ENCODE measurements around the gene DNAL1. TPM values are rescaled to one million over a fixed set of nuclear protein-coding genes. Genes with fewer than 3 reads are reported as not detected.

Gene DNAL1
- total and polyA plus RNA-seq, 2 experiments from 2014 or later = 6.0 to 6.9 TPM

DNA sequence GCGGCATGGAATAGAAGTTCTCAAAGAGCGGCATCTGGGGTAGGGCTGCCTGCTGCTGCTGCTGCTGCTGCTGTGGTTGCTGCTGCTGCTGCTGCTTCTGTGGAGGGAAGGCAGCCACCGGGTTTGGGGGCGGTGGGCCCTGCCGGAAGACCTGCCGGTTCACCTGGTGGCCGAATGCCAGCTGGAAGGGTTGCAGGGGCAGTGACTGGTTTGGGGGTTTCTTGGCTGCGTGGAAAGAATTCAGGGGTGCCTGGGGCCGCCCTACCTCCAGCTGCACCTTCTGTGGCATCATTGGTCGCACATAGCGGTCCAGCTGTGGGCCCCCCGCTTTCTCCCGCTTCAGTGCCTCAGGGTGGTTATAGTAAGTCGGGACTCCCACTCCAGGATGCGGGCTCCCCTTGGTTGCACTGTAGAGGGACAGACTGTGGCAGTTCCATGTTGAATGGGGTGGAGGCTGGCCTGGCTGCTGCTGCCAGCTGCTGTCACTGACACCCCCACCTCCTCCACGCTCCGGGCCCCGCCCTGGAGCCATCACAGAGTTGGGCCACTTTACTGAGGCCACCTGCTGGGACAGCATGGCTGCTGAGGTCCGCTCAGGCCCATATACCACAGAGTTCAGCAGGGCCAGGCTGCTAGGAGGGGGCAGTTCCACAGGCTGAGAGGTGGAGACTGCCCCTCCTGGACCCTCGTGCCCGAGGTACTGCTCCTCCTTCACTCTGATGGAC, 94.5 kb downstream of the DNAL1 start:
- H3K36me3 ChIP-seq (replicated peaks; ENCODE audit: insufficient read depth, low read depth) = no peaks in the 10 kb centered on the region

DNA sequence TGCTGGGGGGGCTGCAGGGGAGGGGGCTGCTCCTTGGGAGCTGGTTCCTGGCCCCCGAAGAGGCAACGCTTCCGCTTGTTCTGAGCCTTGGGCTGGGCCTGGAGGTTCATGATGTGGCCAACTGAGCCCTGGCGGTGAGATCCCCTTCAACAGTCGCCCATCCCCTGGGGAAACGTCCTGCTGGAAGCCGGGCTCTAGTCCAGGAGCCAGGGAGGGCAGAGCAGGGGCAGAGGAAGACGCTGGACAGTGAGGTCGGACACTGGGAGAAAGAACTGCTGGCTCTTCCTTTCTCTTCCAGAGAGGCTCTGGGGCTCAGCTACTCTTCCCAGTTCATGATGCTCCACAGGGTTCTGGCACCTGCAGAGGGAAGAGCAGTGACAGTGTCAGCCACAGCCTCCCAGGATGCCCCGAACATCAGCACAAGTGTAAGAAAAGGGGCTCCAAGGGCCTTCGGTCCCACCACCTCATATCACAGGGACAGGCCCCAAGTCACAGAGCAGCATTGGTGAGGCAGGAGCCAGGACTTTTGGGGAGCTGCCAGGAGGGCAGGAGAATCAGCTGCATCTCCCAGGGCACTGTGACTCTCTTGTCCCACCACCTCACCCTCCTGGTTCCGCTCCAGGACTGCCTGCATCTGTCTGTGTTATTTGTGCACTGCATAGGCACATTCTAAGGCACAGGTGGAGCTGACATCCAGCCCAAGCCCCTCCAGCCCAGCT, 95.3 kb downstream of the DNAL1 start:
- H3K4me2 ChIP-seq = peak overlapping the region; percentile 70
- no peaks in the 10 kb centered on the region for H3K9me3 ChIP-seq (ENCODE audit: low read depth)
- peaks cover 67% of the 10 kb centered on the region for H4K20me1 ChIP-seq (ENCODE audit: insufficient read depth, poor library complexity, severe bottlenecking)
- H3K27ac ChIP-seq = peak overlapping the region; percentile 94
- no peaks in the 10 kb centered on the region for H3K36me3 ChIP-seq (replicated peaks; ENCODE audit: insufficient read depth, low read depth)
- peaks cover 52% of the 10 kb centered on the region for H3K4me1 ChIP-seq (ENCODE audit: insufficient read depth)
- TF ChIP-seq EZH2 (IDR thresholded peaks at IDR 0.05; ENCODE audit: borderline replicate concordance) = no peak
- peak; percentile 7 for DNase-seq (ENCODE audit: low spot score)
- no peaks in the 10 kb centered on the region for H3K9me2 ChIP-seq (replicated peaks; ENCODE audit: insufficient read depth)
- H3K79me2 ChIP-seq = peaks cover 88% of the 10 kb centered on the region
- H3K27me3 ChIP-seq = no peaks in the 10 kb centered on the region
- no peak overlapping the region for H3K4me3 ChIP-seq
- WGBS (ENCODE audit: low lambda C conversion rate, missing lambda C conversion rate) = 87% methylated on average over 12 of the region's 12 CpGs
- H2AFZ ChIP-seq = no peak overlapping the region

More for the DNA sequence above, 94.5 kb downstream of the DNAL1 start:
- Histone ChIP-seq H3K27me3 (no peaks in the 10 kb centered on the region), H3K27ac (peak overlapping the region; percentile 94), H3K4me2 (no peak overlapping the region), H3K79me2 (peaks cover 88% of the 10 kb centered on the region), H3K4me1 (ENCODE audit: insufficient read depth) (peaks cover 45% of the 10 kb centered on the region), H3K4me3 (no peak overlapping the region), H2AFZ (no peak overlapping the region), H3K9me3 (ENCODE audit: low read depth) (no peaks in the 10 kb centered on the region), H4K20me1 (ENCODE audit: insufficient read depth, poor library complexity, severe bottlenecking) (peaks cover 60% of the 10 kb centered on the region), H3K9me2 (replicated peaks; ENCODE audit: insufficient read depth) (no peaks in the 10 kb centered on the region)
- 93% methylated on average over 21 of the region's 21 CpGs for WGBS (ENCODE audit: low lambda C conversion rate, missing lambda C conversion rate)
- DNase-seq (ENCODE audit: low spot score) = peak; percentile 15
- TF ChIP-seq EZH2 (IDR thresholded peaks at IDR 0.05; ENCODE audit: borderline replicate concordance) (no peak), EZH2phosphoT487 (IDR thresholded peaks at IDR 0.05; ENCODE audit: low read depth, severe bottlenecking, unreplicated experiment) (no peak)
- TF ChIP-seq, protein P1, sequence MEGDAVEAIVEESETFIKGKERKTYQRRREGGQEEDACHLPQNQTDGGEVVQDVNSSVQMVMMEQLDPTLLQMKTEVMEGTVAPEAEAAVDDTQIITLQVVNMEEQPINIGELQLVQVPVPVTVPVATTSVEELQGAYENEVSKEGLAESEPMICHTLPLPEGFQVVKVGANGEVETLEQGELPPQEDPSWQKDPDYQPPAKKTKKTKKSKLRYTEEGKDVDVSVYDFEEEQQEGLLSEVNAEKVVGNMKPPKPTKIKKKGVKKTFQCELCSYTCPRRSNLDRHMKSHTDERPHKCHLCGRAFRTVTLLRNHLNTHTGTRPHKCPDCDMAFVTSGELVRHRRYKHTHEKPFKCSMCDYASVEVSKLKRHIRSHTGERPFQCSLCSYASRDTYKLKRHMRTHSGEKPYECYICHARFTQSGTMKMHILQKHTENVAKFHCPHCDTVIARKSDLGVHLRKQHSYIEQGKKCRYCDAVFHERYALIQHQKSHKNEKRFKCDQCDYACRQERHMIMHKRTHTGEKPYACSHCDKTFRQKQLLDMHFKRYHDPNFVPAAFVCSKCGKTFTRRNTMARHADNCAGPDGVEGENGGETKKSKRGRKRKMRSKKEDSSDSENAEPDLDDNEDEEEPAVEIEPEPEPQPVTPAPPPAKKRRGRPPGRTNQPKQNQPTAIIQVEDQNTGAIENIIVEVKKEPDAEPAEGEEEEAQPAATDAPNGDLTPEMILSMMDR (IDR thresholded peaks at IDR 0.05; ENCODE audit: poor library complexity) = no peak

DNA sequence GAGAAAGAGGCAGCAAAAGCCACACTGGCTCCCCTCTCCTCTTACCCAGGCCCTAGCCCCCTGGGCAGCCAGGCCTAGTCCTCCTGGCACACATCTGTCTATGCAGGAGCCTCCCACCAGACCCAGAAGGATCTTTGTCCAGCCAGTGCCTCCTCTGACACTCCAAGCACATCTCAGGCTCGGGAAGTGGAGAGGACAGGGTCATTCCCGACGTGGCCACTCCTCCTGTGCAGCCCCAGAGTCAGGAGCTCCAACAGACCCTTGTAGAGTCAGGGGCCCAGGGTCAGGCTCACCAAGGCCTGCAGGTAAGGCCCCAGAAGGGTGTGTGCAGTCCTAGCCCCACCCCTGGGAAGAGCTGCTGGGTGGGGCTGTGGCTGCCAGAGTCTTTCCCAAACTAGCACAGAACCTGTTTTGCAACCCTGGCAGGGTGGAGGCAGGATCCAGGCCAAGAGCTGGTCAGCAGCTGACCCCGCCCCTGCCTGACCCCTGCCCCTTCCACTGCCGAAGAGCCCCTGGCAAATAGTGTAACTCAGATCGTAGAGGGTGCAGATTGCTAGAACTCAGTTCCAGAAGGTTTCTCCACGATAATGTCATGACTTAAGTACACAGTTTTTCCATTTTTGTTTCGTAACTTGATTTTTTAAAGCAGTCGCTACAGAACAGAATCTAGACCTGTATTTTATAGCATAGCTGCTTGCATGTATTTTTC, 96.0 kb downstream of the DNAL1 start:
- Histone ChIP-seq H3K36me3 (replicated peaks; ENCODE audit: insufficient read depth, low read depth) (no peaks in the 10 kb centered on the region), H3K27ac (peak overlapping the region; percentile 94), H4K20me1 (ENCODE audit: insufficient read depth, poor library complexity, severe bottlenecking) (peaks cover 74% of the 10 kb centered on the region), H3K4me1 (ENCODE audit: insufficient read depth) (peaks cover 60% of the 10 kb centered on the region), H3K9me3 (ENCODE audit: low read depth) (no peaks in the 10 kb centered on the region), H3K4me2 (peak overlapping the region; percentile 70), H3K79me2 (peaks cover 88% of the 10 kb centered on the region), H3K4me3 (no peak overlapping the region), H2AFZ (no peak overlapping the region), H3K27me3 (no peaks in the 10 kb centered on the region), H3K9me2 (replicated peaks; ENCODE audit: insufficient read depth) (no peaks in the 10 kb centered on the region)
- DNase-seq (ENCODE audit: low spot score) = peak; percentile 71
- no peak for TF ChIP-seq EZH2phosphoT487 (IDR thresholded peaks at IDR 0.05; ENCODE audit: low read depth, severe bottlenecking, unreplicated experiment)
- WGBS (ENCODE audit: low lambda C conversion rate, missing lambda C conversion rate) = 42% methylated on average over 9 of the region's 9 CpGs

DNA sequence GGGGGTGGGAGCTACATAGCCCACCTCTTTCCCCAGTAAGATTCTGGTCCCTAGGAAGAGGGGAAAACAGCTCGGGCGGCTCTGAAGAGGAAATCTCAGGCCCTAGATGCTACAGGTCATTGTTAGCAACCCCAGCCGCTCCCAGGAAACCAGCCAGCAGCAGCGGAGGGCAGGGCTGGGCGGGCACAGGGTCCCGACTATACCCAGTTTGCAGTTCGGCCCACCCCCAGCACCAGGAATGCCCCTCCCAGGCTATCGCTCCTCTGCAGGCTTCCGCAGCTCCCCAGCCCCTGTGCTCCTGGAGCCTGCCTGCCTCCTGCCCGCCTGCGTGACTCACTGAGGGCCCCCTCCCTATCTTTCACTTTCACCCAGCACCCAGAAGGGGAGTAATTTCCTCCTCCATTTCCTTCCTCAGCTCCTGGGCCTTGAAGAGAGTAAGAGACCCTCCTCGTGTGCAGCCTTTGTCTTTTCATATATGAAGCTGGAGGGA, 96.6 kb downstream of the DNAL1 start:
- Histone ChIP-seq H3K9me2 (replicated peaks; ENCODE audit: insufficient read depth) (no peaks in the 10 kb centered on the region), H3K79me2 (peaks cover 93% of the 10 kb centered on the region), H3K27ac (peak overlapping the region; percentile 94), H3K4me2 (peak overlapping the region; percentile 70), H4K20me1 (ENCODE audit: insufficient read depth, poor library complexity, severe bottlenecking) (peaks cover 80% of the 10 kb centered on the region), H3K4me1 (ENCODE audit: insufficient read depth) (peaks cover 66% of the 10 kb centered on the region), H3K4me3 (no peak overlapping the region), H2AFZ (no peak overlapping the region), H3K36me3 (replicated peaks; ENCODE audit: insufficient read depth, low read depth) (no peaks in the 10 kb centered on the region), H3K27me3 (no peaks in the 10 kb centered on the region), H3K9me3 (ENCODE audit: low read depth) (no peaks in the 10 kb centered on the region)
- TF ChIP-seq EZH2 (IDR thresholded peaks at IDR 0.05; ENCODE audit: borderline replicate concordance) (no peak), EZH2phosphoT487 (IDR thresholded peaks at IDR 0.05; ENCODE audit: low read depth, severe bottlenecking, unreplicated experiment) (no peak)
- TF ChIP-seq, protein P1 (IDR thresholded peaks at IDR 0.05; ENCODE audit: poor library complexity) = no peak
- WGBS (ENCODE audit: low lambda C conversion rate, missing lambda C conversion rate) = 20% methylated on average over 5 of the region's 12 CpGs
- DNase-seq (ENCODE audit: low spot score) = peak; percentile 83
